22Rv1 (cell line): ENCODE results near the gene ABO.

Source experiments
- H3K27ac ChIP-seq: fragments of 450-650 bp; 2 replicates; pipeline ENCODE4 v1.5.1; 2017
- CTCF ChIP-seq: fragments of 450-650 bp; IDR thresholded peaks from 2 replicates; pipeline ENCODE4 v1.5.1; 2017; ENCODE audit warnings: mild to moderate bottlenecking
- ZFX ChIP-seq: fragments of 450-650 bp; IDR thresholded peaks from 2 replicates; pipeline ENCODE4 v1.6.1; 2017; ENCODE audit warnings: antibody characterized with exemption, borderline replicate concordance

ABO gene

GRCh38 chr9:133315997-133316396, 41.0 kb upstream of the ABO start:
- TF ChIP-seq ZFX (no peak), CTCF (no peak)
- H3K27ac ChIP-seq, result no peak overlapping the region

GRCh38 chr9:133309608-133310007, 34.6 kb upstream of the ABO start:
- H3K27ac ChIP-seq, result no peak overlapping the region
- TF ChIP-seq CTCF, result no peak
- TF ChIP-seq ZFX, result no peak

DNA sequence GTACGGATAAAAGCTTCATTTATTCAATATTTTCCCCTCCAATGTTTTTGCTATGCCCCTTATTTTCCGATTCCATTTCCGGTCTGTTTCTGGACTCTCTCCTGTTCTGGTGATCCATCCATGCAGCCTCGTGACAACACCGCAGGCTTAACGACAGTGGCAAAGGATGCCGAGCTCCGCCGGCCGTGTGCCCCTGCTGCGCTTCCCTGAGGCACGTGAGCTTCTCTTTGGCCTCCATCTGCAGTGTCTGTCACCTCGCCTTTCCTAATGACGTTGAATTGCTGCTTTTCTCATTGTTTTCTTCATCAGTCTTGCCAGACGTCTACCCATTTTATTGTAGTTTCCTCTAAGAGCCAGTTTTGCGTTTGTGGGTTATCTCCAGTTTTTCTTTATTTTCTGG, 32.3 kb upstream of the ABO start:
- H3K27ac ChIP-seq, result no peak overlapping the region
- TF ChIP-seq CTCF, result no peak
- no peak for TF ChIP-seq ZFX

DNA sequence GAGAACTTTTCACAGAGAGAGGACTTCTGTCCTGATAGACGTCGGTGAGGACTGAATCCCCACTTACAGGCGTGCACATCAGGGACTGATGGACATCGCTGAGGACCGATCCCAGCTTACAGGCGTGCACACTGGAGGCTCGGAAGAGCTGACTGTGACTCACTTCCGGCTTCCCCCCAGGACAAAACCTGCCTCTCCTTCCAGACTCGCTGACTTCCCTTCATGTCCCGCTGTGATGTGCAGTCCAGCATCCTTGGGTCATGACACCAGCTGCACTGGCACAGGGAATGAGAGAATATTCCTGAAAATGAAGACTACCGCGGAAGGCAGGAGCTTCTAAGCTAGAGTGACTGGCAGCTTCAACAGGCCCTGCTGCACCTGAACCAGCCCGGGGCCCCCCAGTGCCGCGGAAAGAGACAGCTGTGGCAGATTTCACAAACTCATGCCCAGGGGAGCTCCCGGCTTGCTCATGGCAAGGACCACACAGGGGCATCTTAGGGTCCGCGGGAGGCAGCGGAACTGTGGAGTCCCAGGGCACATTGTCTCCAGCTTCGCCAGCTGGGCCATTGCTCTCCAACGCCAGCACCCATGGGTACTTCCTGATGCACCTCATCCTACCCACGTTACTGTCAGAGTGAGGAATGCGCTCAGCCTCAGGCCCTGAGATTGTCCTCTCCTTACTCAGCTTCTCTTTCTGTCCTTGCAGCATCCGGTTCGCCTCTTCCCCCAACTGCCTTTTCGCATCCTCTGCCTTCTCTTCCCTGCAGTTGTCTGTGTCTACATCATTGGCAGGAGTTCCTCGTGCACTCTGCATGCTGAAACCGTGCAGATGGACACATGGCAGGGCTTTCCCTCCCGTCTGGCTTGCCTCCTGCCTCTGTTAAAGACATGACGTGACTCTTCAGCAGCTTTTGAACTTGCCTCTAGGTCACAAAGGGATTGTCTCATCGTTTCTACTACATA, 31.5 kb upstream of the ABO start:
- TF ChIP-seq CTCF (no peak), ZFX (no peak)
- no peak overlapping the region for H3K27ac ChIP-seq

GRCh38 chr9:133305731-133306130, 30.7 kb upstream of the ABO start:
- TF ChIP-seq CTCF (no peak), ZFX (no peak)
- no peak overlapping the region for H3K27ac ChIP-seq

DNA sequence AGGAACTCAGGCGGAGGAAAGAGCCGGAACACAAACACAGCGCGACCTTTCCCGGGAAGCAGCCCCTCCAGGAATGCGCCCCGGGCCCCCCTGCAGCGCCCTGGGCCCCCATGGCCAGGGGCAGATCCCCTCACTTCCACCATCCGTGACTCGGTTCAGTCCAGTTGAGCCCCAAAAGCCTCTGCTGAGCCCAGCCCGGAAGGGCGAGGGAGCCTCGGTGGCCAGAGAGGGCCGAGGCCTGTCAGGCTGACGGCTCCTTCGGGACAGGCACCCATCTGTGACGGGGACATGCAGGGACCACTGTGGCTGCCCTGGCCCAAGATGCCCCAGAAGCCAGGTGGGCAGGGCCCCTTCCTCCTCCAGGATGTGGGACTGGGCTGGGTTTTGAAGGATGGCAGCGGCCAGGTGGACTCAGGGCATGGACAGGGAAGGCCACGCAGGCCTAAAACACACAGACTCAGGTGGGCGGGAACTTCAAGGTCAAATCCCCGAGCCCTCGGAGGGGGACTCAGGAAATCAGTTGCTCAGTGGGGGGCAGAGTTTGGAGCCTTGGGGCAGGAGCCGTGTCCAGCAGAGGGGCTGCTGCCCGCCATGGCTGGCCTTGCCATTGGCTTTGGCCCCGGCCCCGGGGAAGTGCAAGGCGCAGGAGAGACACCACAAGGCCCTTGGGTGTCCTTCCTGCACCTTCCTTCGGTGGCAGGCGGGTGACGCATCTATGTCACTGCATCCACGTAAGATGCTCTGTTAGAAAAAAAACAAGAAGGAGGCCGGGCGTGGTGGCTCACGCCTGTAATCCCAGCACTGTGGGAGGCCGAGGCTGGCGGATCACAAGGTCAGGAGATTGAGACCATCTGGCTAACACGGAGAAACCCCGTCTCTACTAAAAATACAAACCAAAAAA, 29.7 kb upstream of the ABO start:
- no peak overlapping the region for H3K27ac ChIP-seq
- TF ChIP-seq ZFX, result no peak
- no peak for TF ChIP-seq CTCF
